GM21717 (cell line): ENCODE results near the gene DCDC1.

Experiments used
- ATAC-seq: cut with Tn5 transposase; IDR thresholded peaks from one replicate; pipeline ENCODE4 v1.9.1; 2021; ENCODE audit warnings: mild to moderate bottlenecking, moderate library complexity; ENCODE audit not compliant: unreplicated experiment

DCDC1 gene

GRCh38 chr11:31110830-31111229 is 258.7 kb downstream of the DCDC1 start:
- ATAC-seq = no peak

DNA sequence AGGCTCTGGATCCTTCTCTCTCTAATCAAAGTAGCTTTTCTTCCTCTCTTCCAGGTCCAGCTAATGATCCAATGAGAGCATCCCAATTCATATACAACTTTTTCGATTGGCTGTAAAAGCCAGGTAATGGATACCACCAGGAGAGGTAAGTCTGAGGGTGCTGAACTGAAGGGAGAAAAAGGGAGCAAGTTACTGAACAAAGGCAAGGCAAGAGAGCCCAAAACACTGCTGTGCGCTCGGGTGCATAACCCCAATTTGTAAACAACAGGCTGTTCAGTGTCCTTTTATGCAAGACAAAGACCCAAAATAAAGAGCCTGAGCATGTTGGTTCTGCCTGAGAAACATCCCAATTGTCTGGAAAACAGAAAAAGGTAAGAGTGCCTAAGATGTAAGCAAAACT is 260.1 kb downstream of the DCDC1 start:
- ATAC-seq = no peak

DNA sequence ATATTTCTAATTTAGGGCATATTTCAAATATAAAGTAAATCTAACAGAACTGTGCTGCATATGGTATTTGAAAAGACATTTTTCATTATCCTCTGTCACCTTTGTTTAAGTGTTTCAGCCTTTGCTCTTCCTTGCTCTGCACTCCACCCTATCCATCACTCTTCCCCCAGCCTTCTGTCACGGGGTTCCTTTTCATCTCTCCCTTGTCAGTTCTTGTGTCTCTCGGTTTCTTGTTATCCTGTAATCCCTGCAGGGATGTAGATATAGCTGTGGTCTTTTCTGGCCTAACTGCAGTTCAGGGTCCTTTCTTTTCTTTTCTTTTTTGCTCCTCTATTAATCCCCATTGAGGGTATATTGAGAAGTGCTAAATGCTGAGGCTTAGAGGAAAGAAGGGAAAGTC is 261.9 kb downstream of the DCDC1 start:
- ATAC-seq = no peak

GRCh38 chr11:31106968-31107576 is 262.5 kb downstream of the DCDC1 start:
- ATAC-seq = peak; percentile 79

DNA sequence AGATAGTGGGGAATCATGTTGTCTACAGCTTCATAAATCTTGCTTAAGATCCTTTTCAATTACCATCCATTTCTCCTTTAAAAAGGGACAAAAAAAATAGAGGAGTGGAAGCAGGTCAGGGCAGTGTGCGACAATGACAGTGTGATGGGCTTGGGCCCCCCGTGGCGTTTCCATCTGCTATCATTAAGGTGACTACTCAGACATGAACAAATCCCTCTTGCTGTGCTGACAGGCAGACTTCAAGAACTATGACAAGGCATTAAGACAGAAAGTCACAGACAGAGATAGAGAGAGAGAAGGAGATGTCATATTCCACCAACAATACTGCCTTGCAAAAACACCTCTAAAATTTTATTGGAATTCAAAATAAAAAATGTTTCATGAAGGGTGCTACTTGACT is 263.2 kb downstream of the DCDC1 start:
- no peak for ATAC-seq

- ATAC-seq = no peak
These were observed 266.7 kb downstream of the DCDC1 start for GRCh38 chr11:31102875-31103274.

DNA sequence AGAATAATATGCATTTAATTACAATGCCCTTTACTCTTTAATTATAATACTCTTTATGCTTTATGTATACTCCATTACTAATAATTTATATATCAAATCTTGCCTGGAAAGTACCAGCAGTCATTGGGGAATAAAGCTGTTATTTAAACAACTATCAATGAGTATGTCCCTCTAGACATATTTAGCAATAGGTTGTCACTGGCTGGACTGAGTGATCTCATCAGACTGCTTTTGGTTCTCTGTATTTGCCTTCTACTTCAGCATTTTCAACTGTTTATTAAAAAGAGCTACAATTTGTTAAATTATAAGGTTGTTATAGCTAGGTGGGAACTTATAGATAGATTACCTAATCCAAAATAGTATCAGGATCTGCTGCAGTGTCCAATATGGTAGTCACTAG is 267.2 kb downstream of the DCDC1 start:
- ATAC-seq = no peak

- no peak for ATAC-seq
These were observed 273.2 kb downstream of the DCDC1 start for GRCh38 chr11:31096191-31096805.

DNA sequence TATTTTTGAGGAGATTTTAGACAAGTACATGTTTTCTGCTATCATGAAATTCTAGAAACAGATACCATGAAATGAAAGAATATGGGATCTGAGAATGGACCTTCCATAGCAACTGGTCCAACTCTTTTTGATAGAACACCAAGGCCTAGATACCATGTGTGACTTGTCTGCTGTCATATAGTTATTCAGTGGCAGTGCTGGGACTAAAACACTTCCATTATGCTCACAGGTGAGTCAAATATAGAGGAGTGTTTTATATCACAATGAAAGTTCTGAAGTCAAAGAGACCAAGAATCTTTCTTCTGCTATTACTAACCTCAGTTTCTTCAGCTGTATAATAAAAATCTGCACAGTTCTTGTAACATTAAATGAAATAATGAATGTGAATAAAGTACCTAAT is 276.9 kb downstream of the DCDC1 start:
- ATAC-seq = no peak

DNA sequence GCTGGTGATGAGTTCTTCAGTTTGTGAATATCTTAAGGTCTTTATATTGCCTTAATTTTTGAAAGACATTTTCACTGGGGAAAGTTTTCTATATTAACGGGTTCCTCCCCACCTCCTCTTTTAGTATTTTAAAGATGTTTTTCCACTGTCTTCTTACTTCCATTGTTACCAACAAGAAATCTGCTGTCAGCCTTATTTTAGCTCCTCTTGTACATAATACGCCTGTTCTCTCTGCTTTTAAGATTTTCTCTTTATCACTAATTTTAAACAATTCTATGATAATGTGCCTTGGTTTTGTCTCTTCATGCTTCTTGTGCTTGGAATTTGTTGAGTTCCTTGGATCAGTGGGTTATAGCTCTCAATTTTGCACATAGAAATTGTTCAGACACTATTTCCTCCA is 280.4 kb downstream of the DCDC1 start:
- no peak for ATAC-seq

DNA sequence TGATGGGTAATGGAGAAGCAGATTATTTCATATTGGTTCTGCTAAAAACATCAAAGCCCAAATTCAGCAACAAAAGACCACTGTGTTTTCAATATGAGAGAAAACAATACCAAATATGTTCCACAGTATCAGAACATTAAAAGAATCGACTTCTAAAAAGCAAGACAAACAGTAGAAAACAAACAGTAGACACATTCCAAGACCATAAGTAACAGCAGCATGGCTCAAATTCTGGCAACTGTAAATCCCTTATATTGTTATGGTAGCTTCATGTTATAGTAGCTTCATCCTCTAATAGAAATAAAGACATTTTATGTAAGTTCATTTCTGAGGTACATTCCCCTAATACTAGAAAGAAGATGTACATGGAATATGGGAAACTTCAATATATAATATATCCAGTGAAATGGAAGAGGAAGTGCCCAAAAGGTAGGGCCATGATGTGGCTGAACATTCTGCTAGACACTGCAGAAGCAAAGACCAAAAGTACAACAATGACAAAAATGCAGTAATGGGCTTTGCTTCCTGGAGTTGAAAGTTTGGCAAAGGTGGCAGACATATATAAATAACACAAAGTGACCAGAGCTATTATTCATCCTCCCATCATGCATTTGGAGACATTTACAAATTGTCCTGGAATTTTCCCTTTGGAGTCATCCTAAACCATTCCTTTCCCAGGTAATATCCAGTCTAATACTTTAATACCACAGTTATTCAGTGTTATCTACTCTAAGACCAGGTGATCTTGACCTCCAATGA is 299.9 kb downstream of the DCDC1 start:
- no peak for ATAC-seq

- ATAC-seq = no peak
These were observed 308.7 kb downstream of the DCDC1 start for GRCh38 chr11:31060880-31061279.

GRCh38 chr11:31059529-31059928 is 310.0 kb downstream of the DCDC1 start:
- ATAC-seq = no peak

DNA sequence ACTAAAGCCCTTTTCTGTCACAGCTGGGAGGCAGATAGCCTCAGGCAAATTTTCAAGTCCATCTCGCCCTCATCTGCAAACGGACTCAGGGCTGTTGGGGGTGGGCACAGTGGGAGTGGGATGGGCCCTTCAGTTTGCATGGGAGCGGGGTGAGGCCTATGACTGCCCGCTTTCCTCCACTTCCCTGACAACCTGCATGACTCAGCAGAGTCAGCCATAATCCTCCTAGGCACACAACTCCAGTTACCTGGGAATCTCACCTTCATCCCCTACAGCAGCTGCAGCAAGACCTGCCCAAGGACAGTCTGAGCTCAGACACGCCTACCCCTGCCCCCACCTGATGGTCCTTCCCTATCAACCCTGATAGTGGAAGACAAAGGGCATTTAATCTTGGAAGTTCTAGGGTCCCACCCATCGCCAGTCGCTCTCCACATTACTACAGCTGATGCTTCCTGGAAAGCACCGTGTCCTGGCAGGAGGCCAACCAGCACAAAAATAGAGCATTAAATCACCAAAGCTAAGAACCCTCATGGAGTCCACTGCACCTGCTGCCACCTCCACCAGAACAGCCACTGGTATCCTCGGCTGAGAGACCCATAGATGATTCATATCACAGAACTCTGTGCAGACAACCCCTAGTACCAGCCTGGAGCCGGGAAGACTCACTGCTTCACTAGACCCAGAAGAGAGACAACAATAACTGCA is 319.3 kb downstream of the DCDC1 start:
- no peak for ATAC-seq

DNA sequence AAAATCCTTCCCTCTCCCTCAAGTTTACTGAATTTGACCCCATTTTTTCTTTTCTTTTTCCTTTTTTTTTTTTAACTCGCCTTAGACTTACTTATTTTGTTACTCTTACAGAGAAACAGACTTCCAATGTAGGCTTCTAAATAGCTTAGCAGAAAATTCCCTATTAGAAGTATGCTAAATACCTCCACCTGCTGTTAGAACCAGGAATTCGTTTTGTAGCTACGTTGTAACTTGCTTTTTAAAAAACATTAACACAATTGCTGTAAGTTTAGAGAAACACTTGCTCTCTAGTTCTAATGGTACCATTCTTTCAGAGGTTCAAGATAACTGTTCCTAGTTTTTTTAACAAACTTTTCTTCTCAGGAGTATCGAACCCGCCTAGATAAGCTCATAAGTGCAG is 324.2 kb downstream of the DCDC1 start:
- ATAC-seq = no peak

- ATAC-seq = no peak
These were observed 339.3 kb downstream of the DCDC1 start for GRCh38 chr11:31030138-31030792.

GRCh38 chr11:31026315-31026714 is 343.2 kb downstream of the DCDC1 start:
- no peak for ATAC-seq

DNA sequence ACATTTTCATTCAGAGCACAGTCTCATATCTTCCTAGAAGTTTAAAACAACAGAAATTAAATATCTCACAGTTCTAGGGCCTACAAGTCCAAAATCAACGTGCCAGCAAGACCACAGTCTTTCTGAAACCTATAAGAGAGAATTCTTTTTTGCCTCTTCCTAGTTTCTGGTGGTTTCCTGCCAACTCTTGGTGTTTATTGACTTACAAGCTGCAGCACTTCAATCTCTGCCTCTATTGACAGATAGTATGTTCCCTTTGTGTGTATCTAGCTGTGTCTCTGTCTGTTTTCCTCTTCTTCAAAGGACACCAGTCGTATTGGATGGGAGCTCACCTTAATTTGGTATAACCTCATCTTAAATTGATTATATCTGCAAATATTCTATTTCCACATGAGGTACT is 347.5 kb downstream of the DCDC1 start:
- ATAC-seq = no peak

- no peak for ATAC-seq
These were observed 349.8 kb downstream of the DCDC1 start for GRCh38 chr11:31019786-31020185.

GRCh38 chr11:31005202-31005601 is 364.3 kb downstream of the DCDC1 start:
- no peak for ATAC-seq

- no peak for ATAC-seq
These were observed 368.1 kb downstream of the DCDC1 start for GRCh38 chr11:31001427-31001826.
